Colonic mucosa (tissue), 4 donors: ENCODE results near the gene PDE4D. TPM values are rescaled to one million over a fixed set of nuclear protein-coding genes. Genes with fewer than 3 reads are reported as not detected.

Source experiments
- DNase-seq: peaks from one replicate; pipeline ENCODE4 v3.0.0-alpha.2; 2020
- H3K27ac ChIP-seq: fragments of 200-600 bp; one replicate; pipeline ENCODE4 v1.8.0; 2021
- H3K27me3 ChIP-seq: fragments of 200-600 bp; one replicate; pipeline ENCODE4 v1.8.0; 2021
- H3K36me3 ChIP-seq: fragments of 200-600 bp; one replicate; pipeline ENCODE4 v1.8.0; 2021
- H3K4me1 ChIP-seq: fragments of 200-600 bp; one replicate; pipeline ENCODE4 v1.8.0; 2021; ENCODE audit warnings: mild to moderate bottlenecking
- H3K4me3 ChIP-seq: fragments of 200-600 bp; one replicate; pipeline ENCODE4 v1.8.0; 2021
- H3K9ac ChIP-seq, 2 donors: one replicate each; pipeline ENCODE4 v1.7.0; 2013; ENCODE audit warnings: control low read depth in 2 of 2, low read depth in 2 of 2, low read length in 2 of 2
- H3K9me3 ChIP-seq: fragments of 200-600 bp; one replicate; pipeline ENCODE4 v1.8.0; 2021
- intact Hi-C: fragments of 100-400 bp; cut with DNase I; formaldehyde crosslinking; loops from one replicate; pipeline ENCODE4 v1.14.1; 2022
- total RNA-seq, 2 donors: library from RNA; stranded (reverse); fragmentation: NEBNext Ultra II Directional in 1 of 2; extraction: Animal tissue kit (Norgen Biotek cat#: 25700) in 1 of 2; gene quantifications; one replicate each; pipeline ENCODE4 v1.2.1, GENCODE V29; 2021
- TF ChIP-seq, protein P1 (sequence below): fragments of 200-600 bp; IDR thresholded peaks from one replicate; pipeline ENCODE4 v1.8.0; 2022; ENCODE audit warnings: antibody characterized with exemption, mild to moderate bottlenecking
- donor health status: healthy.
- donor health status: DM: no; HTN: no; CAD: no.
- donor health status: DM: no; HTN: no; CAD: no.

Gene PDE4D
- total RNA-seq, 2 donors from 2014 or later: 23.1 to 53.7 TPM

GRCh38 chr5:59738024-59738423 is 155.5 kb downstream of the PDE4D start:
- Histone ChIP-seq H3K9ac (no peak overlapping the region), H3K27me3 (no peaks in the 10 kb centered on the region), H3K36me3 (no peaks in the 10 kb centered on the region), H3K9me3 (no peaks in the 10 kb centered on the region), H3K27ac (no peak overlapping the region), H3K4me1 (no peaks in the 10 kb centered on the region), H3K4me3 (no peak overlapping the region)
- DNase-seq: no peak
- TF ChIP-seq, protein P1, sequence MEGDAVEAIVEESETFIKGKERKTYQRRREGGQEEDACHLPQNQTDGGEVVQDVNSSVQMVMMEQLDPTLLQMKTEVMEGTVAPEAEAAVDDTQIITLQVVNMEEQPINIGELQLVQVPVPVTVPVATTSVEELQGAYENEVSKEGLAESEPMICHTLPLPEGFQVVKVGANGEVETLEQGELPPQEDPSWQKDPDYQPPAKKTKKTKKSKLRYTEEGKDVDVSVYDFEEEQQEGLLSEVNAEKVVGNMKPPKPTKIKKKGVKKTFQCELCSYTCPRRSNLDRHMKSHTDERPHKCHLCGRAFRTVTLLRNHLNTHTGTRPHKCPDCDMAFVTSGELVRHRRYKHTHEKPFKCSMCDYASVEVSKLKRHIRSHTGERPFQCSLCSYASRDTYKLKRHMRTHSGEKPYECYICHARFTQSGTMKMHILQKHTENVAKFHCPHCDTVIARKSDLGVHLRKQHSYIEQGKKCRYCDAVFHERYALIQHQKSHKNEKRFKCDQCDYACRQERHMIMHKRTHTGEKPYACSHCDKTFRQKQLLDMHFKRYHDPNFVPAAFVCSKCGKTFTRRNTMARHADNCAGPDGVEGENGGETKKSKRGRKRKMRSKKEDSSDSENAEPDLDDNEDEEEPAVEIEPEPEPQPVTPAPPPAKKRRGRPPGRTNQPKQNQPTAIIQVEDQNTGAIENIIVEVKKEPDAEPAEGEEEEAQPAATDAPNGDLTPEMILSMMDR: no peak
- intact Hi-C loops: no loop called here

- H3K4me1 ChIP-seq: no peaks in the 10 kb centered on the region
- no peaks in the 10 kb centered on the region for H3K9me3 ChIP-seq
- intact Hi-C loops: no loop called here
- no peak overlapping the region for H3K9ac ChIP-seq
- H3K27me3 ChIP-seq: no peaks in the 10 kb centered on the region
- TF ChIP-seq, protein P1: no peak
- H3K4me3 ChIP-seq: no peak overlapping the region
- H3K36me3 ChIP-seq: no peaks in the 10 kb centered on the region
- DNase-seq: no peak
- no peak overlapping the region for H3K27ac ChIP-seq
Measured at GRCh38 chr5:59732806-59733205, 160.7 kb downstream of the PDE4D start.

GRCh38 chr5:59732301-59732700 is 161.2 kb downstream of the PDE4D start:
- Histone ChIP-seq H3K4me3 (no peak overlapping the region), H3K36me3 (no peaks in the 10 kb centered on the region), H3K27ac (no peak overlapping the region), H3K9ac (no peak overlapping the region), H3K27me3 (no peaks in the 10 kb centered on the region), H3K4me1 (no peaks in the 10 kb centered on the region), H3K9me3 (no peaks in the 10 kb centered on the region)
- DNase-seq: no peak
- TF ChIP-seq, protein P1: no peak
- intact Hi-C loops: no loop called here

DNA sequence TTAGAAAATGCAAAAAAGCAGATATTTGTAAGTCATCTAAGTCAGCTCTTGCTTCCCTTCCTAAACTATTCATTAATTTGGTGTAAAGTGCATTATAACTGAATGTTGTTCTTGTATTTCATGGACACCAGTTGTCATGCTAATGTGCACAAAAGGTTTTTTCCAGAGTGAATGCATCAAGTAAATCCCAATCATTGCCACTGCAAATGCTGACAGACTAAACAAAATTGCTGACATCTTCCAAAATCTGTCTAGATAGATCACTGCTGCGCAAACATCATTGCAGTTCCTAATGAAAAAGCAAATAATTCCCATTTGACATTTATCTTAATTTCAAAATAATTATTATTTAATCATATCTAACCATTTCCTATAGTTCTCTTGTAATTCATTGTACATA is 161.7 kb downstream of the PDE4D start:
- intact Hi-C loops: no loop called here
- Histone ChIP-seq H3K4me3 (no peak overlapping the region), H3K36me3 (no peaks in the 10 kb centered on the region), H3K9me3 (no peaks in the 10 kb centered on the region), H3K27ac (no peak overlapping the region), H3K4me1 (no peaks in the 10 kb centered on the region), H3K9ac (no peak overlapping the region), H3K27me3 (no peaks in the 10 kb centered on the region)
- no peak for DNase-seq
- TF ChIP-seq, protein P1: no peak

DNA sequence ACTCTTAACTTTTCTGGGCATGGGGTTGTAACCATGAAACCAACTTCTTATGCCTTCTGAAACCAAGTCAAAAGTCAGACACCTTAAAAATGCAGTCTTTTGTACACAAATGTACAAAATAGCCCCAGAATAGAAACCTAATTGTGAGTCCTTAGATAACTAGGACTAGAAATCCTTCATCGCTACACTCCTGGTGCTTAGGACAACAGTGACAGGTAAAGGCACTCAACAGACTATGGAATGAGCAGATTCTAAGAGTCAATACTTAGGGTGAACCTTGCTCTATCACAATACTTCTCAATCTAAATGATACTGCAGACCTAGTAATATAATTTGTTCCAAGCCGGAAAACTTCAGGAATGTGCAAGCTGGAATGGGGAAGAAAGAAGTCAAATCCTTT is 163.7 kb downstream of the PDE4D start:
- no peak overlapping the region for H3K4me3 ChIP-seq
- TF ChIP-seq, protein P1: no peak
- DNase-seq: no peak
- no peaks in the 10 kb centered on the region for H3K36me3 ChIP-seq
- H3K9ac ChIP-seq: no peak overlapping the region
- H3K27ac ChIP-seq: no peak overlapping the region
- no peaks in the 10 kb centered on the region for H3K27me3 ChIP-seq
- no peaks in the 10 kb centered on the region for H3K4me1 ChIP-seq
- H3K9me3 ChIP-seq: no peaks in the 10 kb centered on the region
- intact Hi-C loops: loop anchor here (10.0 kb wide), 1 partner anchor 65 kb away; no protein-coding TSS in a partner anchor

GRCh38 chr5:59729357-59729756 is 164.2 kb downstream of the PDE4D start:
- no peaks in the 10 kb centered on the region for H3K36me3 ChIP-seq
- TF ChIP-seq, protein P1: no peak
- intact Hi-C loops: loop anchor here (10.0 kb wide), 1 partner anchor 65 kb away; no protein-coding TSS in a partner anchor
- no peak overlapping the region for H3K4me3 ChIP-seq
- no peak overlapping the region for H3K9ac ChIP-seq
- DNase-seq: no peak
- H3K9me3 ChIP-seq: no peaks in the 10 kb centered on the region
- no peaks in the 10 kb centered on the region for H3K27me3 ChIP-seq
- no peak overlapping the region for H3K27ac ChIP-seq
- no peaks in the 10 kb centered on the region for H3K4me1 ChIP-seq
